Left colon (tissue), 2 donors: ENCODE data around the gene PRDM16. TPM values are rescaled to one million over a fixed set of nuclear protein-coding genes. Genes with fewer than 3 reads are reported as not detected.
"Not testable (repeated sequence)": the region's sequence is repeated elsewhere in the genome, so short reads cannot be mapped to it uniquely, and the experiment has no call there.

ENCODE experiments used
- ATAC-seq: fragments of 200-7000 bp; cut with Tn5 transposase; one replicate; pipeline ENCODE4 v1.9.1; 2020; ENCODE audit warnings: mild to moderate bottlenecking, moderate library complexity
- DNase-seq, 2 donors: peaks; one replicate each; pipeline ENCODE4 v3.0.0-alpha.2; 2020
- intact Hi-C, 2 donors: fragments of 100-400 bp; cut with DNase I in 1 of 2; cut with micrococcal nuclease in 1 of 2; formaldehyde crosslinking; loops; one replicate each; pipeline versions ENCODE4 v1.11.2 to v1.14.0; 2022; cut with DNase I, micrococcal nuclease
- total RNA-seq, 2 donors: library from RNA; stranded (reverse); fragmentation: NEBNext Ultra II Directional; extraction: Animal tissue kit (Norgen Biotek cat#: 25700); gene quantifications; one replicate each; pipeline ENCODE4 v1.2.1, GENCODE V29; 2021
- donor health status: DM: no; HTN: no; CAD: no.
- donor health status: DM: yes; HTN: yes; CAD: no.

PRDM16 gene
- total RNA-seq, 2 donors from 2014 or later: 1.1 to 1.2 TPM

- intact Hi-C loops: no loop called here
- DNase-seq (no peak), ATAC-seq (no peak)
Measured at GRCh38 chr1:3233031-3233430, 164.0 kb downstream of the PRDM16 start.

DNA sequence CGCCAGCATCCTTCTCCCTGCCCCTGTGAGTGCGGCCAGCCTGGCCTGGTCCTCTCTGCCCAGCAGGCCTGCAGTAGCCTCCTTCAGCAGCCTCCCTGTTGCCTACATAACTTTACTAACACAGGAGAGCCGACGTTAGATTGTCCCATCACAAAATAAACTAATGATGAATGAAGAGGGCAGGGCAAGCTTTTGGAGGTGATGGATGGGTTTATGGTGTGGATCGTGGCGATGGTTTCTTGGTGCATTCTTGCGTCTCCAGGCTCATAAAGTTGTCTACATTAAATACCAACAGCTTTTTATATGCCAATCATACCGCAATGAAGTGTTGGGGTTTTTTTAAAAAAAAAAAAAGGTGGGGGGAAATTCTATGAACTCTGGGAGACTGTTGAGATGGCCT, 164.5 kb downstream of the PRDM16 start:
- ATAC-seq (no peak), DNase-seq (no peak)
- intact Hi-C loops: no loop called here

- intact Hi-C loops: no loop called here
- DNase-seq: no peak
- ATAC-seq: no peak
Measured at GRCh38 chr1:3234281-3234680, 165.3 kb downstream of the PRDM16 start.

GRCh38 chr1:3234956-3235355, 166.0 kb downstream of the PRDM16 start:
- no peak for ATAC-seq
- intact Hi-C loops: no loop called here
- no peak for DNase-seq

- no peak for ATAC-seq
- intact Hi-C loops: no loop called here
Measured at GRCh38 chr1:3235496-3235895, 166.5 kb downstream of the PRDM16 start.

DNA sequence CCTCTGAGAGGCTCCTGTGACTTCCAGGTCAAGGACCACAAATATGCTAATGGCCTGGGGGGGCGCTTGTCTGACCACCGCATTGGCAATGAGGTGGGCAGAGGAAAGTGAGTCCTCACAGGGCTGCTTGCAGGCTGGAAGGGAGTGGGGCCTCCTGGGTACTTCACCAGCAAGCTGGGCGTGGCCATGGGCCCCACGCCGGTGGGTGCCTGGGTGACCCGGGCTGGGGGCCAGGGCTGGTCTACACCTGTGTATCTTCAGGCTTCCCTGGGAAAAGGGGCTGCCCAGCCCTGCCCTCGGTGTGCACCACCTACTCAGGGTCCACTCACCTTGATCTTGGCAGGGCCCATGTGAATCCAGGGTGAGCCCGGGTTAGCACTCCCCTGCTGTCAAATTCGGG, 167.4 kb downstream of the PRDM16 start:
- DNase-seq (no peak), ATAC-seq (no peak)
- intact Hi-C loops: no loop called here

More at GRCh38 chr1:3235496-3235895, 166.5 kb downstream of the PRDM16 start:
- DNase-seq: no peak

DNA sequence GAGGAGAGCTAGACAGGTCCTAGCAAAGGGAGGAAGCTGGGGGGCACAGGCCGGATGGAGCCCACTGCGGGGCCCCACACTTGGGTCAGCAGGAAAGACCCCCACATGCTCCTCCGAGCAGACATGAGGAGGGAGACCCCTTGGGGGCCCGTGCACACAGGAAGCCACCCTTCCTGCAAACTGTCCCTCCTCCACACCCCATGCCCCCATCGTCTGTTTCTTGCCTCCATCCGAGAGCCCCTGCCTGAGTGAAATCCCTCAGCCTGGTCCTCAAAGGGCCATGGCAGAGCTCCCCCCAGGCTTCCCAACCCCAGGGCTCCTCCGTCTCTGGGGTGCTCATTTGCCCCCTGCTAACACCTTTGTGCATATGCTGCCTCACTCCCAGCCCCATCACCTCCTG, 168.0 kb downstream of the PRDM16 start:
- intact Hi-C loops: no loop called here
- ATAC-seq: no peak
- DNase-seq: no peak

DNA sequence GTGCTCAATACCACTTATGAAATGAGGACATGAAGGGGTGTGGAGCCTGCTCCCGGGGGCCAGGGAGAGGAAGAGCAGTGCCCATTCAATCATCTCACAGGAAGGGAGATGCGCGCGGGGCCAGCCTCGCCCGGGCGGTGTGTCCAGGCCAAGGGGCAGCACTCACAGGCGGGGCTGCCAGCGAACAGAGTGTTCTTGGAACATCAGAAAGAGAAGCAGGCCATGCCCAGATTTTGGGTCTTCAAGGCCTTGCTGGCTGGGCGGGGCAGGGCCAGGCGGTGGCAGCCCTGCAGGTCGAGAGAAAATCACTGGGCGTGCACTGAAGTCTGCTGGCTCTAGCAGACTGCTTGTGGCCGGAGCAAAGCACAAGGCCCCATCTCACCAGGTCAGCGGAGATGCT, 168.6 kb downstream of the PRDM16 start:
- intact Hi-C loops: no loop called here
- no peak for DNase-seq
- ATAC-seq: no peak

- ATAC-seq: no peak
- DNase-seq: no peak
- intact Hi-C loops: no loop called here
Measured at GRCh38 chr1:3237994-3238702, 169.1 kb downstream of the PRDM16 start.

DNA sequence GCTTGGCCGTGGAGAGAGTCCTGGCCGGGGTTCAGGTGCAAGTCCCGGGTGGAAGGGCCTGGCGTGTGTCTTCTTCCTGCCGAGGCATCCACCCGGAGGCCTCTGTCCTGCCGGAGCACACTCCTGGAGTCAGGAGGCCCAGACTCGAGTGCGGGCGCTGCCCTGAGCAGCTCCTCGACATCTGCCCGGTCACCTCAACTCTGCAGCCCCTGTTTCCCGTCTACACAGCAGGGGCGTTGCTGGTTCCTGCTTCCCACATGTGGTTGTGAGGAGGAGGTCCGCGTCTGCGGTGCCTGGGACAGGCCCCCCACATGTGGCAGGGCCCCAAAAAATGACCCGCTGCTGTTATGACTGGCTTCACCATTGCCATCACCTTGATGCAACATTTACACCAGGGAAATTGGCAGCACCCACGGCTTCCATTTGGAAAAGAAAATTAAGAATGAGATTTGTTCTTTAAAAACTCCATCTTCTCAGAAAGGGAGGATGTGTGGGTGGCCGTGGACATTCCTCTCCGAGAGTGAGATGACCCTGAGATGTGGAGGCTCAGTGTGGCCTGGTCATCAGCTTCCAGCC, 169.8 kb downstream of the PRDM16 start:
- intact Hi-C loops: no loop called here
- ATAC-seq (no peak), DNase-seq (no peak)

- intact Hi-C loops, DNase-seq, ATAC-seq: not testable (repeated sequence)
Measured at GRCh38 chr1:3239991-3240390, 171.0 kb downstream of the PRDM16 start.

- intact Hi-C loops: no loop called here
- ATAC-seq (no peak), DNase-seq (no peak)
Measured at GRCh38 chr1:3240524-3241235, 171.7 kb downstream of the PRDM16 start.

DNA sequence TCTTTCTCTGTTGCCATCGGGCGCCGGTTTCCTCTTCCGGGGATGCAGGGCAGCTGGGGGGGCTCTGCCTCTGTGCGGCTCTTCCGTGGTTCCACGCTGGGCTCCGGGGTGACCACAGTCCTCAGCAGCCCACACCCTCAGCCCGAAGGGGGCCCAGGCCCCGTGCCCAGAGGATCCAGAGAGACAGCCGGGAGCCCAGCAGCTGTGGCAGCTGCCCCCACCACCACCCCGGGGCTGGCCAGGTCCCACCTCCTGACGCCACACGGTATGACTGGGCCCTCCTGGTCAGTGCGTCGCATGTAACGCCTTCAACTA, 172.2 kb downstream of the PRDM16 start:
- ATAC-seq (no peak), DNase-seq (no peak)
- intact Hi-C loops: no loop called here

GRCh38 chr1:3241673-3242407, 172.8 kb downstream of the PRDM16 start:
- DNase-seq (no peak), ATAC-seq (no peak)
- intact Hi-C loops: no loop called here

GRCh38 chr1:3242408-3243260, 173.6 kb downstream of the PRDM16 start:
- intact Hi-C loops: no loop called here
- no peak for DNase-seq
- ATAC-seq: no peak

DNA sequence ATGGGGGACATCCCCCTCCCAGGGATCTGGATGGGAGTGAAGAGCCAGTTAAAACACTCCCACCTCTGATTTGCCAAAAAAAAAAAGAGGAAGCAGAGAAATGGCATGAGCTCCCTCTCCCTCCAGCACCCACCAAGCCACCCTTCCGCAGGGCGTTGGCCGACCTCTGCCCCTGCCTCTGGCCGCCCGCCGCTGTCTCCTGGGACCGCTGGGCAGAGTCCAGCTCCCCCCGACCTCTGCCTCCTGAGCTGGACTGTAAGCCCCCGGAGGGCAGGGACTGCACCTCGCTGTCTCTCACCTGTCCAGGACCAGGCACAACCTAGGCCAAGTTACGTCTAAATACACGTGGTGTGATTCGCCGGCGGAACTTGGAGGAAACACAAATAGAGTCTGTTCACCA, 174.3 kb downstream of the PRDM16 start:
- ATAC-seq (no peak), DNase-seq (no peak)
- intact Hi-C loops: no loop called here

- no peak for ATAC-seq
- intact Hi-C loops: no loop called here
- DNase-seq: no peak
Measured at GRCh38 chr1:3244025-3244926, 175.3 kb downstream of the PRDM16 start.

GRCh38 chr1:3244927-3245315, 175.9 kb downstream of the PRDM16 start:
- intact Hi-C loops: no loop called here
- DNase-seq (no peak), ATAC-seq (no peak)
